DND-41 (cell line): ENCODE measurements around the gene PIAS1.

Experiments used
- EZH2 ChIP-seq: IDR thresholded peaks from 3 replicates; pipeline ENCODE4 v1.6.1; 2012; ENCODE audit warnings: borderline replicate concordance, low read depth, mild to moderate bottlenecking, moderate library complexity, low read length, inconsistent platforms; ENCODE audit not compliant: severe bottlenecking
- TF ChIP-seq, protein P1 (sequence below): IDR thresholded peaks from 2 replicates; pipeline ENCODE4 v1.5.1; 2012; ENCODE audit warnings: borderline replicate concordance, low read length, moderate library complexity, mild to moderate bottlenecking; ENCODE audit not compliant: poor library complexity, severe bottlenecking; ENCODE audit errors: extremely low read depth

DNA sequence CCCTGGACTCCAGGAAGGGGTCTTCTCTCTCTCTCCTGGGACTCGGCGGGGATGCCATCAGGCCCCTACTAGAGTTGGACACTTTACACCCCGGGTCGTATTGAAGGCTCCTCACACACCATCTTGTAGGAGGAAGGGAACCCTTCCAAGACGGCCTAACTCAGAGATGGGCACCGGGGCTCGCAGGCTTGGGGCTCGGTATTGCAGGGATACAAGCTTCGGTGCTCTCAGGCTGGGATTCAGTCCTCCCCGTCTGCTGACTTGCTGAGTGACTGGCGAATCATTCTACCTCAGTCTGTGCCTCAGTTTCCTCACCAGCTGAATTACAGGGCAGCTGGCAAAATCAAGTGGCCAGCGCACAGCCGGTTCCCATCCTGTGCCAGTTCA is 151.4 kb downstream of the PIAS1 start:
- TF ChIP-seq, protein P1, sequence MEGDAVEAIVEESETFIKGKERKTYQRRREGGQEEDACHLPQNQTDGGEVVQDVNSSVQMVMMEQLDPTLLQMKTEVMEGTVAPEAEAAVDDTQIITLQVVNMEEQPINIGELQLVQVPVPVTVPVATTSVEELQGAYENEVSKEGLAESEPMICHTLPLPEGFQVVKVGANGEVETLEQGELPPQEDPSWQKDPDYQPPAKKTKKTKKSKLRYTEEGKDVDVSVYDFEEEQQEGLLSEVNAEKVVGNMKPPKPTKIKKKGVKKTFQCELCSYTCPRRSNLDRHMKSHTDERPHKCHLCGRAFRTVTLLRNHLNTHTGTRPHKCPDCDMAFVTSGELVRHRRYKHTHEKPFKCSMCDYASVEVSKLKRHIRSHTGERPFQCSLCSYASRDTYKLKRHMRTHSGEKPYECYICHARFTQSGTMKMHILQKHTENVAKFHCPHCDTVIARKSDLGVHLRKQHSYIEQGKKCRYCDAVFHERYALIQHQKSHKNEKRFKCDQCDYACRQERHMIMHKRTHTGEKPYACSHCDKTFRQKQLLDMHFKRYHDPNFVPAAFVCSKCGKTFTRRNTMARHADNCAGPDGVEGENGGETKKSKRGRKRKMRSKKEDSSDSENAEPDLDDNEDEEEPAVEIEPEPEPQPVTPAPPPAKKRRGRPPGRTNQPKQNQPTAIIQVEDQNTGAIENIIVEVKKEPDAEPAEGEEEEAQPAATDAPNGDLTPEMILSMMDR: no peak
- TF ChIP-seq EZH2: no peak
